Spleen (tissue), 11 donors: ENCODE measurements around the gene LSM2. TPM values are rescaled to one million over a fixed set of nuclear protein-coding genes. Genes with fewer than 3 reads are reported as not detected.

ENCODE experiments used
- DNase-seq: peaks from one replicate; pipeline ENCODE4 v3.0.0-alpha.2; 2020
- H3K27ac ChIP-seq, 8 donors: fragments of 200-600 bp; sonication (generic) in 7 of 8; 1 replicate in 4 of 8; 2 replicates in 4 of 8; pipeline versions ENCODE4 v1.5.0 to v1.8.0; 2016 to 2021; ENCODE audit warnings: inconsistent platforms in 4 of 8, mild to moderate bottlenecking in 4 of 8, moderate library complexity in 1 of 8
- H3K27me3 ChIP-seq, 7 donors: fragments of 200-600 bp; sonication (generic) in 6 of 7; replicated peaks in 1 of 7; 1 replicate in 4 of 7; 2 replicates in 3 of 7; pipeline versions ENCODE4 v1.5.0 to v1.8.0; 2016 to 2021; ENCODE audit warnings: inconsistent platforms in 3 of 7, mild to moderate bottlenecking in 1 of 7
- H3K36me3 ChIP-seq, 6 donors: fragments of 200-600 bp; sonication (generic) in 5 of 6; 1 replicate in 4 of 6; 2 replicates in 2 of 6; pipeline versions ENCODE4 v1.5.0 to v1.8.0; 2016 to 2021; ENCODE audit warnings: inconsistent platforms in 2 of 6
- H3K4me1 ChIP-seq, 6 donors: fragments of 200-600 bp; sonication (generic) in 5 of 6; 1 replicate in 3 of 6; 2 replicates in 3 of 6; pipeline versions ENCODE4 v1.5.0 to v1.8.0; 2016 to 2021; ENCODE audit warnings: inconsistent platforms in 3 of 6
- H3K4me3 ChIP-seq, 8 donors: fragments of 200-600 bp; sonication (generic) in 7 of 8; 1 replicate in 4 of 8; 2 replicates in 4 of 8; pipeline versions ENCODE4 v1.5.0 to v1.8.0; 2016 to 2021; ENCODE audit warnings: inconsistent platforms in 4 of 8, mild to moderate bottlenecking in 4 of 8, moderate library complexity in 2 of 8
- H3K9me3 ChIP-seq, 8 donors: fragments of 200-600 bp; sonication (generic) in 7 of 8; 1 replicate in 4 of 8; 2 replicates in 4 of 8; pipeline versions ENCODE4 v1.5.0 to v1.8.0; 2016 to 2021; ENCODE audit warnings: inconsistent platforms in 4 of 8
- CTCF ChIP-seq, 11 experiments: fragments of 200-600 bp in 7 of 11; fragments of 450-650 bp in 4 of 11; sonication (generic) in 4 of 11; IDR thresholded peaks in 8 of 11; conservative IDR thresholded peaks in 3 of 11; 1 replicate in 7 of 11; 2 replicates in 4 of 11; pipeline versions ENCODE4 v1.4.0 to v1.8.0; 2016 to 2021; ENCODE audit warnings: antibody characterized with exemption in 11 of 11, inconsistent platforms in 4 of 11, mild to moderate bottlenecking in 1 of 11
- POLR2A ChIP-seq, 3 donors: fragments of 450-650 bp; IDR thresholded peaks; one replicate each; pipeline ENCODE4 v1.5.1; 2017; ENCODE audit warnings: antibody characterized with exemption in 3 of 3, mild to moderate bottlenecking in 1 of 3
- POLR2AphosphoS5 ChIP-seq, 3 donors: sonication (generic); formaldehyde crosslinking; IDR thresholded peaks; one replicate each; pipeline ENCODE4 v1.5.1; 2017; ENCODE audit warnings: antibody characterized with exemption in 3 of 3
- WGBS, 5 donors: extraction: QIAGEN DNeasy Blood & Tissue Kit in 3 of 5; methylation state at CpG; one replicate each; pipeline versions ENCODE4 v1.1.5 to v1.1.7; 2013 to 2018; 5-methylcytosine and 5-hydroxymethylcytosine counted together
- intact Hi-C: fragments of 100-400 bp; cut with DNase I; formaldehyde crosslinking; loops from one replicate; pipeline ENCODE4 v1.15.0; 2023; ENCODE audit warnings: low total_unique reads
- polyA plus RNA-seq, 3 donors: library from polyadenylated mRNA; stranded (reverse); fragments of 200-250 nt; gene quantifications; one replicate each; pipeline ENCODE4 v1.2.1, GENCODE V29; 2013
- total RNA-seq, 7 donors: library from RNA; depleted of rRNA in 3 of 7; stranded (reverse); fragments of >200 nt in 3 of 7; fragmentation: NEBNext Ultra II Directional in 4 of 7; extraction: Animal tissue kit (Norgen Biotek cat#: 25700) in 4 of 7; gene quantifications; one replicate each; pipeline versions ENCODE4 v1.1.0 to v1.2.1, GENCODE V29; 2016 to 2021
- donor health status: healthy with polysubstance abuse.
- donor health status: DM: no; HTN: no; CAD: no; lungs with moderate emphysema.
- donor health status: DM: no; HTN: no; CAD: no.
- donor health status: Bipolar disorder and iron deficiency.
- donor health status: healthy.
- donor health status: DM: no; HTN: no; CAD: no.
- donor health status: DM: yes; HTN: yes; CAD: no.

The LSM2 gene
- total and polyA plus RNA-seq, 10 donors, result 35.9 to 98.9 (median 51.6) TPM

GRCh38 chr6:31779908-31780307 lies 26.9 kb downstream of the LSM2 start:
- no peak for DNase-seq
- intact Hi-C loops, result no loop called here
- H3K36me3 ChIP-seq, result peaks cover 0 to 74% (median 67%) of the 10 kb centered on the region in 6 donors
- no peak for TF ChIP-seq CTCF (IDR thresholded peaks at IDR 0.05 in 8 of 11, conservative IDR thresholded peaks at IDR 0.05 in 3 of 11)
- no peak for TF ChIP-seq POLR2A (IDR thresholded peaks at IDR 0.05)
- TF ChIP-seq POLR2AphosphoS5 (IDR thresholded peaks at IDR 0.05), result no peak
- H3K4me1 ChIP-seq, result peaks cover 9 to 30% (median 16%) of the 10 kb centered on the region in 6 donors
- no peaks in the 10 kb centered on the region for H3K9me3 ChIP-seq
- 92 to 99% (median 97%) methylated on average over 5 to 10 of the region's 10 CpGs for WGBS, 5 donors
- H3K27ac ChIP-seq, result no peak overlapping the region
- H3K27me3 ChIP-seq, result no peaks in the 10 kb centered on the region
- H3K4me3 ChIP-seq, result no peak overlapping the region

- Histone ChIP-seq H3K27me3 (no peaks in the 10 kb centered on the region), H3K36me3 (peaks cover 0 to 68% (median 61%) of the 10 kb centered on the region in 6 donors), H3K4me3 (no peak overlapping the region), H3K27ac (no peak overlapping the region), H3K9me3 (no peaks in the 10 kb centered on the region), H3K4me1 (peaks cover 9 to 30% (median 16%) of the 10 kb centered on the region in 6 donors)
- no peak for DNase-seq
- 94 to 97% (median 95%) methylated on average over 23 to 43 of the region's 43 CpGs for WGBS, 5 donors
- intact Hi-C loops, result no loop called here
- TF ChIP-seq CTCF (IDR thresholded peaks at IDR 0.05 in 8 of 11, conservative IDR thresholded peaks at IDR 0.05 in 3 of 11) (no peak), POLR2A (IDR thresholded peaks at IDR 0.05) (no peak), POLR2AphosphoS5 (IDR thresholded peaks at IDR 0.05) (no peak)
Observed at GRCh38 chr6:31778999-31779885, 27.5 kb downstream of the LSM2 start.

GRCh38 chr6:31778193-31778592 lies 28.6 kb downstream of the LSM2 start:
- WGBS, 5 donors, result 93 to 99% (median 96%) methylated on average over 5 of the region's 5 CpGs
- TF ChIP-seq CTCF (IDR thresholded peaks at IDR 0.05 in 8 of 11, conservative IDR thresholded peaks at IDR 0.05 in 3 of 11), result no peak
- no peak for TF ChIP-seq POLR2AphosphoS5 (IDR thresholded peaks at IDR 0.05)
- intact Hi-C loops, result no loop called here
- Histone ChIP-seq H3K27me3 (no peaks in the 10 kb centered on the region), H3K4me1 (peaks cover 9 to 33% (median 16%) of the 10 kb centered on the region in 6 donors), H3K4me3 (no peak overlapping the region), H3K27ac (peak overlapping the region in 1 of 8 donors; percentile 80), H3K36me3 (peaks cover 0 to 57% (median 52%) of the 10 kb centered on the region in 6 donors), H3K9me3 (no peaks in the 10 kb centered on the region)
- DNase-seq, result no peak

GRCh38 chr6:31777667-31778050 lies 29.1 kb downstream of the LSM2 start:
- DNase-seq, result peak; percentile 36
- intact Hi-C loops, result no loop called here

More at GRCh38 chr6:31777667-31778050, 29.1 kb downstream of the LSM2 start:
- Histone ChIP-seq H3K9me3 (no peaks in the 10 kb centered on the region), H3K27ac (peak overlapping the region in 4 of 8 donors; percentile 20 to 80 (median 56)), H3K27me3 (no peaks in the 10 kb centered on the region), H3K36me3 (peaks cover 0 to 52% (median 46%) of the 10 kb centered on the region in 6 donors), H3K4me1 (peaks cover 9 to 38% (median 21%) of the 10 kb centered on the region in 6 donors), H3K4me3 (no peak overlapping the region)
- 87 to 94% (median 88%) methylated on average over 5 of the region's 5 CpGs for WGBS, 5 donors
- TF ChIP-seq POLR2AphosphoS5 (IDR thresholded peaks at IDR 0.05), result no peak
